Thyroid gland (tissue), 4 donors: ENCODE measurements around the gene FCHO1. TPM values are rescaled to one million over a fixed set of nuclear protein-coding genes. Genes with fewer than 3 reads are reported as not detected.

Source experiments
- DNase-seq, 2 donors: peaks; one replicate each; pipeline ENCODE4 v3.0.0-alpha.2; 2019
- H3K27ac ChIP-seq, 3 donors: fragments of 200-600 bp; sonication (generic); 1 replicate in 2 of 3; 2 replicates in 1 of 3; pipeline ENCODE4 v1.5.1; 2016 to 2019; ENCODE audit warnings: mild to moderate bottlenecking in 1 of 3, moderate library complexity in 1 of 3
- H3K27me3 ChIP-seq: fragments of 200-600 bp; sonication (generic); one replicate; pipeline ENCODE4 v1.5.1; 2019
- H3K36me3 ChIP-seq, 2 donors: fragments of 200-600 bp; sonication (generic); one replicate each; pipeline ENCODE4 v1.5.1; 2016 to 2019
- H3K4me1 ChIP-seq, 2 donors: fragments of 200-600 bp; sonication (generic); one replicate each; pipeline ENCODE4 v1.5.1; 2017 to 2019
- H3K4me3 ChIP-seq, 3 donors: fragments of 200-600 bp; sonication (generic); replicated peaks in 1 of 3; 1 replicate in 2 of 3; 2 replicates in 1 of 3; pipeline ENCODE4 v1.5.1; 2016; ENCODE audit warnings: mild to moderate bottlenecking in 1 of 3
- H3K9me3 ChIP-seq: fragments of 200-600 bp; sonication (generic); one replicate; pipeline ENCODE4 v1.5.1; 2017
- POLR2A ChIP-seq, 2 donors: fragments of 450-650 bp; IDR thresholded peaks; one replicate each; pipeline ENCODE4 v1.6.1; 2017; ENCODE audit warnings: antibody characterized with exemption in 2 of 2, mild to moderate bottlenecking in 2 of 2, moderate library complexity in 1 of 2
- WGBS, 2 donors: methylation state at CpG; one replicate each; pipeline ENCODE4 v1.1.5; 2017; 5-methylcytosine and 5-hydroxymethylcytosine counted together
- intact Hi-C: fragments of 100-400 bp; cut with DNase I; formaldehyde crosslinking; loops from one replicate; pipeline ENCODE4 v1.15.1; 2023
- total RNA-seq, 4 donors: library from RNA; depleted of rRNA; stranded (reverse); fragments of >200 nt; gene quantifications; one replicate each; pipeline ENCODE4 v1.2.3, GENCODE V29; 2016
- TF ChIP-seq, protein P1 (sequence below), 6 experiments: fragments of 200-600 bp in 3 of 6; fragments of 450-650 bp in 3 of 6; sonication (generic) in 3 of 6; IDR thresholded peaks; one replicate each; pipeline ENCODE4 v1.5.1; 2016 to 2019; ENCODE audit warnings: antibody characterized with exemption in 6 of 6, mild to moderate bottlenecking in 2 of 6, inconsistent platforms in 1 of 6, moderate library complexity in 1 of 6

FCHO1 gene
- total RNA-seq, 4 donors from 2014 or later, result 0.40 to 1.6 (median 0.67) TPM; not detected in 1

- H3K4me3 ChIP-seq, result no peak overlapping the region
- H3K9me3 ChIP-seq, result no peaks in the 10 kb centered on the region
- TF ChIP-seq, protein P1, sequence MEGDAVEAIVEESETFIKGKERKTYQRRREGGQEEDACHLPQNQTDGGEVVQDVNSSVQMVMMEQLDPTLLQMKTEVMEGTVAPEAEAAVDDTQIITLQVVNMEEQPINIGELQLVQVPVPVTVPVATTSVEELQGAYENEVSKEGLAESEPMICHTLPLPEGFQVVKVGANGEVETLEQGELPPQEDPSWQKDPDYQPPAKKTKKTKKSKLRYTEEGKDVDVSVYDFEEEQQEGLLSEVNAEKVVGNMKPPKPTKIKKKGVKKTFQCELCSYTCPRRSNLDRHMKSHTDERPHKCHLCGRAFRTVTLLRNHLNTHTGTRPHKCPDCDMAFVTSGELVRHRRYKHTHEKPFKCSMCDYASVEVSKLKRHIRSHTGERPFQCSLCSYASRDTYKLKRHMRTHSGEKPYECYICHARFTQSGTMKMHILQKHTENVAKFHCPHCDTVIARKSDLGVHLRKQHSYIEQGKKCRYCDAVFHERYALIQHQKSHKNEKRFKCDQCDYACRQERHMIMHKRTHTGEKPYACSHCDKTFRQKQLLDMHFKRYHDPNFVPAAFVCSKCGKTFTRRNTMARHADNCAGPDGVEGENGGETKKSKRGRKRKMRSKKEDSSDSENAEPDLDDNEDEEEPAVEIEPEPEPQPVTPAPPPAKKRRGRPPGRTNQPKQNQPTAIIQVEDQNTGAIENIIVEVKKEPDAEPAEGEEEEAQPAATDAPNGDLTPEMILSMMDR (IDR thresholded peaks at IDR 0.05), result no peak
- no peak for TF ChIP-seq POLR2A (IDR thresholded peaks at IDR 0.05)
- 90% methylated on average over 4 of the region's 4 CpGs for WGBS, 2 donors
- no peak overlapping the region for H3K27ac ChIP-seq
- DNase-seq, result no peak
- no peaks in the 10 kb centered on the region for H3K4me1 ChIP-seq
- no peaks in the 10 kb centered on the region for H3K36me3 ChIP-seq
- no peaks in the 10 kb centered on the region for H3K27me3 ChIP-seq
- intact Hi-C loops, result no loop called here
Observed at GRCh38 chr19:17805427-17805826, 54.1 kb downstream of the FCHO1 start.

GRCh38 chr19:17806945-17807344 is 55.7 kb downstream of the FCHO1 start:
- H3K4me3 ChIP-seq, result no peak overlapping the region
- H3K4me1 ChIP-seq, result no peaks in the 10 kb centered on the region
- no peaks in the 10 kb centered on the region for H3K36me3 ChIP-seq
- H3K27ac ChIP-seq, result no peak overlapping the region
- H3K9me3 ChIP-seq, result no peaks in the 10 kb centered on the region
- no peaks in the 10 kb centered on the region for H3K27me3 ChIP-seq
- DNase-seq, result no peak
- TF ChIP-seq, protein P1 (IDR thresholded peaks at IDR 0.05), result no peak
- TF ChIP-seq POLR2A (IDR thresholded peaks at IDR 0.05), result no peak
- WGBS, 2 donors, result 78 to 88% methylated on average over 3 of the region's 3 CpGs
- intact Hi-C loops, result no loop called here

DNA sequence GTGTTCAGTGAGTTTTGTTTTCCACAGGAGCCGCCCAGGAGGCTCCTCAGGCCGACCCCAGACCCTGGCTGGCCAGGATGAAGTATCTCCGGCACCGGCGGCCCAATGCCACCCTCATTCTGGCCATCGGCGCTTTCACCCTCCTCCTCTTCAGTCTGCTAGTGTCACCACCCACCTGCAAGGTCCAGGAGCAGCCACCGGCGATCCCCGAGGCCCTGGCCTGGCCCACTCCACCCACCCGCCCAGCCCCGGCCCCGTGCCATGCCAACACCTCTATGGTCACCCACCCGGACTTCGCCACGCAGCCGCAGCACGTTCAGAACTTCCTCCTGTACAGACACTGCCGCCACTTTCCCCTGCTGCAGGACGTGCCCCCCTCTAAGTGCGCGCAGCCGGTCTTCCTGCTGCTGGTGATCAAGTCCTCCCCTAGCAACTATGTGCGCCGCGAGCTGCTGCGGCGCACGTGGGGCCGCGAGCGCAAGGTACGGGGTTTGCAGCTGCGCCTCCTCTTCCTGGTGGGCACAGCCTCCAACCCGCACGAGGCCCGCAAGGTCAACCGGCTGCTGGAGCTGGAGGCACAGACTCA is 56.5 kb downstream of the FCHO1 start:
- no peaks in the 10 kb centered on the region for H3K27me3 ChIP-seq
- intact Hi-C loops, result no loop called here
- no peak for DNase-seq
- no peak overlapping the region for H3K4me3 ChIP-seq
- no peaks in the 10 kb centered on the region for H3K36me3 ChIP-seq
- no peaks in the 10 kb centered on the region for H3K9me3 ChIP-seq
- H3K27ac ChIP-seq, result no peak overlapping the region
- TF ChIP-seq, protein P1 (IDR thresholded peaks at IDR 0.05), result no peak
- no peak for TF ChIP-seq POLR2A (IDR thresholded peaks at IDR 0.05)
- 45 to 69% methylated on average over 16 to 20 of the region's 38 CpGs for WGBS, 2 donors
- H3K4me1 ChIP-seq, result no peaks in the 10 kb centered on the region

DNA sequence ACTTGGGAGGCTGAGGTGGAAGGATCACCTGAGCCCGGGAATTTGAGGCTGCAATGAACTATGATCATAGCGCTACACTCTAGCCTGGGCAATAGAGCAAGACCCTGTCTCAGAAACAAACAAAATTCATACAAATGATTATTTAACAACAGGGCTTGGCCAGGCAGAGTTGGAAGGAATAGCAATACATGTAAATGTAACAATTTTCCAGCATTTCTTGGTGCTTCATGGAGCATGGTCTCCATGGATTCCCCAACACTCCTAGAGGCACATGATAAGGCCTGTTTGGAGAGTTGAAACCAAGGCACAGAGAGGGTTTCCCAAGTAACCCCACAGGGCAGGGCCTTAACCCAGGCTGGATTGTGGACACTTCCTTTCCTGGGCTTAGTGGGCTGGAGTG is 59.8 kb downstream of the FCHO1 start:
- 95 to 99% methylated on average over 2 of the region's 2 CpGs for WGBS, 2 donors
- Histone ChIP-seq H3K4me3 (no peak overlapping the region), H3K4me1 (no peaks in the 10 kb centered on the region), H3K9me3 (no peaks in the 10 kb centered on the region), H3K27ac (no peak overlapping the region), H3K36me3 (no peaks in the 10 kb centered on the region), H3K27me3 (no peaks in the 10 kb centered on the region)
- intact Hi-C loops, result no loop called here
- TF ChIP-seq, protein P1 (IDR thresholded peaks at IDR 0.05), result no peak
- no peak for TF ChIP-seq POLR2A (IDR thresholded peaks at IDR 0.05)
- DNase-seq, result no peak

DNA sequence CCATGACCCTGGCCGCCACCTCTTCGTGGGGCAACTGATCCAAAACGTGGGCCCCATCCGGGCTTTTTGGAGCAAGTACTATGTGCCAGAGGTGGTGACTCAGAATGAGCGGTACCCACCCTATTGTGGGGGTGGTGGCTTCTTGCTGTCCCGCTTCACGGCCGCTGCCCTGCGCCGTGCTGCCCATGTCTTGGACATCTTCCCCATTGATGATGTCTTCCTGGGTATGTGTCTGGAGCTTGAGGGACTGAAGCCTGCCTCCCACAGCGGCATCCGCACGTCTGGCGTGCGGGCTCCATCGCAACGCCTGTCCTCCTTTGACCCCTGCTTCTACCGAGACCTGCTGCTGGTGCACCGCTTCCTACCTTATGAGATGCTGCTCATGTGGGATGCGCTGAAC is 60.4 kb downstream of the FCHO1 start:
- no peaks in the 10 kb centered on the region for H3K4me1 ChIP-seq
- no peak overlapping the region for H3K27ac ChIP-seq
- H3K9me3 ChIP-seq, result no peaks in the 10 kb centered on the region
- TF ChIP-seq POLR2A (IDR thresholded peaks at IDR 0.05), result no peak
- TF ChIP-seq, protein P1 (IDR thresholded peaks at IDR 0.05), result no peak
- 91 to 98% methylated on average over 16 to 20 of the region's 20 CpGs for WGBS, 2 donors
- H3K27me3 ChIP-seq, result no peaks in the 10 kb centered on the region
- DNase-seq, result no peak
- intact Hi-C loops, result no loop called here
- H3K4me3 ChIP-seq, result no peak overlapping the region
- no peaks in the 10 kb centered on the region for H3K36me3 ChIP-seq
